Vagina (tissue), 2 donors: ENCODE results near the gene USP16. TPM values are rescaled to one million over a fixed set of nuclear protein-coding genes. Genes with fewer than 3 reads are reported as not detected.
"Not testable (repeated sequence)": the region's sequence is repeated elsewhere in the genome, so short reads cannot be mapped to it uniquely, and the experiment has no call there.

Experiments used
- DNase-seq, 2 donors: peaks; one replicate each; pipeline ENCODE4 v3.0.0-alpha.2; 2017; ENCODE audit errors: extremely low spot score in 2 of 2
- H3K27ac ChIP-seq: fragments of 200-600 bp; sonication (generic); one replicate; pipeline ENCODE4 v1.5.1; 2019
- H3K27me3 ChIP-seq: fragments of 200-600 bp; sonication (generic); one replicate; pipeline ENCODE4 v1.5.1; 2019
- H3K36me3 ChIP-seq, 2 donors: fragments of 200-600 bp; sonication (generic); one replicate each; pipeline ENCODE4 v1.5.1; 2017 to 2019
- H3K4me1 ChIP-seq: fragments of 200-600 bp; sonication (generic); one replicate; pipeline ENCODE4 v1.5.1; 2019
- H3K4me3 ChIP-seq, 2 donors: fragments of 200-600 bp; sonication (generic); 1 replicate in 1 of 2; 2 replicates in 1 of 2; pipeline ENCODE4 v1.5.1; 2016 to 2019
- H3K9me3 ChIP-seq: fragments of 200-600 bp; sonication (generic); one replicate; pipeline ENCODE4 v1.5.1; 2019
- CTCF ChIP-seq, 3 experiments: fragments of 450-650 bp in 2 of 3; fragments of 200-600 bp in 1 of 3; sonication (generic) in 1 of 3; IDR thresholded peaks; one replicate each; pipeline ENCODE4 v1.5.1; 2017 to 2019; ENCODE audit warnings: antibody characterized with exemption in 3 of 3, mild to moderate bottlenecking in 2 of 3, moderate library complexity in 2 of 3
- POLR2A ChIP-seq, 2 donors: fragments of 450-650 bp; IDR thresholded peaks; one replicate each; pipeline ENCODE4 v1.6.1; 2017; ENCODE audit warnings: antibody characterized with exemption in 2 of 2, mild to moderate bottlenecking in 2 of 2, moderate library complexity in 2 of 2
- POLR2AphosphoS5 ChIP-seq, 2 donors: sonication (generic); formaldehyde crosslinking; IDR thresholded peaks; one replicate each; pipeline ENCODE4 v1.9.0; 2017; ENCODE audit warnings: antibody characterized with exemption in 2 of 2, mild to moderate bottlenecking in 2 of 2, low read depth in 1 of 2; ENCODE audit not compliant: insufficient read depth in 1 of 2
- intact Hi-C: fragments of 100-400 bp; cut with DNase I; formaldehyde crosslinking; loops from one replicate; pipeline ENCODE4 v1.15.1; 2023
- total RNA-seq: library from RNA; depleted of rRNA; stranded (reverse); fragments of >200 nt; gene quantifications from one replicate; pipeline ENCODE4 v1.2.3, GENCODE V29; 2016

USP16 gene
- total RNA-seq, 1 donor from 2014 or later, result 22.8 TPM

- Histone ChIP-seq H3K27ac (no peak overlapping the region), H3K9me3 (no peaks in the 10 kb centered on the region), H3K4me1 (peaks cover 10% of the 10 kb centered on the region), H3K36me3 (peaks cover 0 to 13% of the 10 kb centered on the region in 2 donors), H3K4me3 (no peak overlapping the region), H3K27me3 (no peaks in the 10 kb centered on the region)
- intact Hi-C loops, result no loop called here
- TF ChIP-seq POLR2A (IDR thresholded peaks at IDR 0.05), result no peak
- no peak for TF ChIP-seq CTCF (IDR thresholded peaks at IDR 0.05)
- no peak for TF ChIP-seq POLR2AphosphoS5 (IDR thresholded peaks at IDR 0.05; ENCODE audit: insufficient read depth in 1 of 2, low read depth in 1 of 2)
- DNase-seq, result no peak
These were observed 17.3 kb upstream of the USP16 start for GRCh38 chr21:29007135-29007534.

- Histone ChIP-seq H3K27ac (no peak overlapping the region), H3K27me3 (no peaks in the 10 kb centered on the region), H3K4me1 (peaks cover 10% of the 10 kb centered on the region), H3K4me3 (no peak overlapping the region), H3K9me3 (no peaks in the 10 kb centered on the region), H3K36me3 (peaks cover 0 to 13% of the 10 kb centered on the region in 2 donors)
- DNase-seq, result no peak
- no peak for TF ChIP-seq POLR2AphosphoS5 (IDR thresholded peaks at IDR 0.05; ENCODE audit: insufficient read depth in 1 of 2, low read depth in 1 of 2)
- no peak for TF ChIP-seq POLR2A (IDR thresholded peaks at IDR 0.05)
- no peak for TF ChIP-seq CTCF (IDR thresholded peaks at IDR 0.05)
- intact Hi-C loops, result no loop called here
These were observed 16.7 kb upstream of the USP16 start for GRCh38 chr21:29007810-29008209.

GRCh38 chr21:29008367-29008766, 16.1 kb upstream of the USP16 start:
- intact Hi-C loops, result no loop called here

GRCh38 chr21:29011236-29011635, 13.2 kb upstream of the USP16 start:
- H3K4me3 ChIP-seq, H3K9me3 ChIP-seq, intact Hi-C loops, H3K4me1 ChIP-seq, DNase-seq, H3K27ac ChIP-seq, H3K27me3 ChIP-seq: not testable (repeated sequence)
- peaks cover 0 to 13% of the 10 kb centered on the region in 2 donors for H3K36me3 ChIP-seq

More at GRCh38 chr21:29008367-29008766, 16.1 kb upstream of the USP16 start:
- H3K27me3 ChIP-seq, result no peaks in the 10 kb centered on the region
- H3K4me1 ChIP-seq, result peaks cover 6% of the 10 kb centered on the region
- DNase-seq, result no peak
- no peaks in the 10 kb centered on the region for H3K9me3 ChIP-seq
- H3K4me3 ChIP-seq, result no peak overlapping the region
- TF ChIP-seq POLR2AphosphoS5 (IDR thresholded peaks at IDR 0.05; ENCODE audit: insufficient read depth in 1 of 2, low read depth in 1 of 2) (no peak), POLR2A (IDR thresholded peaks at IDR 0.05) (no peak), CTCF (IDR thresholded peaks at IDR 0.05) (no peak)
- H3K27ac ChIP-seq, result no peak overlapping the region
- H3K36me3 ChIP-seq, result peaks cover 0 to 13% of the 10 kb centered on the region in 2 donors

GRCh38 chr21:29017639-29018237, 6.7 kb upstream of the USP16 start:
- H3K27me3 ChIP-seq, result no peaks in the 10 kb centered on the region
- no peak for DNase-seq
- peak overlapping the region; percentile 57 to 69 for H3K4me3 ChIP-seq
- TF ChIP-seq CTCF (IDR thresholded peaks at IDR 0.05), result no peak
- H3K9me3 ChIP-seq, result no peaks in the 10 kb centered on the region
- peaks cover 19% of the 10 kb centered on the region for H3K4me1 ChIP-seq
- intact Hi-C loops, result no loop called here
- H3K27ac ChIP-seq, result no peak overlapping the region
- H3K36me3 ChIP-seq, result no peaks in the 10 kb centered on the region
